Stimulated activated CD4-positive, alpha-beta T cell treated with anti-CD3 and anti-CD28 coated beads, Interleukin-4, amount 100 ng/mL, for 48 hours (primary cell): Measurements from ENCODE around the gene PET100.
A peak's percentile ranks its signal among the peaks of the same experiment; 100 is the strongest.

Source experiments
- DNase-seq, 2 donors: peaks; one replicate each; pipeline ENCODE4 v3.0.0-alpha.2; 2020; ENCODE audit warnings: low read depth in 2 of 2

The PET100 gene

GRCh38 chr19:7679771-7680605 is 50.4 kb downstream of the PET100 start:
- DNase-seq, result no peak

DNA sequence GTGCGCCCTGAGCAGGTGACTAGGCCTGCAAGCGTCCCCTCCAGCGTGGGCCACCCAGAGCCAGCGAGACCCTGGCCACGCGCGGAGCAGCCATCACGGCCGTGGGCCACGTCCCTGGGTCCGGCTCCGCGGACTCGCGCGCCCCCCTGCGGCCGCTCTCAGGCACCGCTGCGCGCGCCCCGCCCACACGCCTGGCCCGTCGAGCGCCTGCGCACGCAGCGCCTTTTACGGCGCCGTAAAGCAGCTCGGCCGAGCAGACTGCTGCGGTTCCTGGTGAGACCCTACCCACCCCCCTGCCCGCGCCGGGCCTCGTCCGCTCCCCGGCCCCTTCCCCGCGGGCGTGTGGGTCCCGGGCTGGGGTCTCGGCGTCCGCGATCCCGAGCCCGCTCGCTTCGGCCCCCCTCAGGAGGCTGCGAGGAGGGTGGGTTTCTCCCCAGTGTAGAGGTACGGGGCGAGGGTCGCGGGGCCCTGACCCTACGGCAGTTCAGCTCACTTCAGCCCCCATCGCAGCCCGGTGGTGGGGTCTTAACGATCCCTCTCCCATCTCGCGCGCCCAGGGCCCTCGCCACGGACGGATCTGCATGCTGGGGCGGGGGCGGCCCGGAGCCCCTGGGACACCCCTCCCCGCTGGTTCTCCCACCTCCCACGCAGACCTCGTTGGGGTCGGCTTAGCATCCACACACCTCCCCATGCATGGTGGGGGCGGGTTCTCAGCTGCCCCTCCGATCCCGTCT is 51.2 kb downstream of the PET100 start, which contains the start of gene TRAPPC5:
Gene TRAPPC5, plus strand, starts transcription at position 228 of the 734 bp plus-strand sequence. CDS start 1,421 bp downstream, outside the sequence.
- DNase-seq, result peak; percentile 79 to 85
